Esophagus muscularis mucosa (tissue), 4 donors: ENCODE measurements around the gene NLGN3.

ENCODE experiments used
- EP300 ChIP-seq: sonication (generic); formaldehyde crosslinking; IDR thresholded peaks from one replicate; pipeline ENCODE4 v1.6.1; 2017; ENCODE audit warnings: antibody characterized with exemption
- POLR2A ChIP-seq: fragments of 450-650 bp; IDR thresholded peaks from one replicate; pipeline ENCODE4 v1.6.1; 2017; ENCODE audit warnings: antibody characterized with exemption, moderate library complexity, mild to moderate bottlenecking, low read depth
- POLR2AphosphoS5 ChIP-seq, 2 donors: sonication (generic); formaldehyde crosslinking; IDR thresholded peaks; one replicate each; pipeline ENCODE4 v1.6.1; 2017; ENCODE audit warnings: antibody characterized with exemption in 2 of 2
- TF ChIP-seq, protein P1 (sequence below), 3 experiments: fragments of 200-600 bp in 2 of 3; fragments of 450-650 bp in 1 of 3; sonication (generic) in 2 of 3; IDR thresholded peaks; one replicate each; pipeline ENCODE4 v1.5.1; 2017 to 2019; ENCODE audit warnings: antibody characterized with exemption in 3 of 3, mild to moderate bottlenecking in 2 of 3, moderate library complexity in 1 of 3

DNA sequence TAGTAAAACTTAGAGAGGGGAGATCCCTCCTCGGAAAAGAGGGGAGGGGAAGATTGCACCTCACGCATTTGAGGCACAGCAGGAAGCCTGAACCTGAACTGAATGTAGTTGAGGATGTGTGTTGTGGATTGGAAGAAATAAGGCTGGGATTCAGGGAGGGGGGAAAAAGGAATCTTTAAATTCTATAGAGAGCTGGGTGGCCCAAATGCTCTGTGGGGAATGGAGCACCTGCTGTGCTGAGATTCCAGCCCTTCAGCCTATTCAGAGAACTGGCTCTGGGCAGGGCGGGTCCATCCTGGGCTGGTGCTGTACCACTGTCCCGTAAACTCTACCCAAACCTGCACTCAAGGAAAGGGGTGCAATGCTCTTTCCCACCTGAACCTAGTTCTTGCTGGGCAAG lies 44.9 kb upstream of the NLGN3 start:
- no peak for TF ChIP-seq POLR2AphosphoS5 (IDR thresholded peaks at IDR 0.05)
- TF ChIP-seq, protein P1, sequence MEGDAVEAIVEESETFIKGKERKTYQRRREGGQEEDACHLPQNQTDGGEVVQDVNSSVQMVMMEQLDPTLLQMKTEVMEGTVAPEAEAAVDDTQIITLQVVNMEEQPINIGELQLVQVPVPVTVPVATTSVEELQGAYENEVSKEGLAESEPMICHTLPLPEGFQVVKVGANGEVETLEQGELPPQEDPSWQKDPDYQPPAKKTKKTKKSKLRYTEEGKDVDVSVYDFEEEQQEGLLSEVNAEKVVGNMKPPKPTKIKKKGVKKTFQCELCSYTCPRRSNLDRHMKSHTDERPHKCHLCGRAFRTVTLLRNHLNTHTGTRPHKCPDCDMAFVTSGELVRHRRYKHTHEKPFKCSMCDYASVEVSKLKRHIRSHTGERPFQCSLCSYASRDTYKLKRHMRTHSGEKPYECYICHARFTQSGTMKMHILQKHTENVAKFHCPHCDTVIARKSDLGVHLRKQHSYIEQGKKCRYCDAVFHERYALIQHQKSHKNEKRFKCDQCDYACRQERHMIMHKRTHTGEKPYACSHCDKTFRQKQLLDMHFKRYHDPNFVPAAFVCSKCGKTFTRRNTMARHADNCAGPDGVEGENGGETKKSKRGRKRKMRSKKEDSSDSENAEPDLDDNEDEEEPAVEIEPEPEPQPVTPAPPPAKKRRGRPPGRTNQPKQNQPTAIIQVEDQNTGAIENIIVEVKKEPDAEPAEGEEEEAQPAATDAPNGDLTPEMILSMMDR (IDR thresholded peaks at IDR 0.05), result no peak
- no peak for TF ChIP-seq POLR2A
- TF ChIP-seq EP300, result no peak
